IMR-90 (cell line): ENCODE measurements around the gene TUBGCP3. TPM values are rescaled to one million over a fixed set of nuclear protein-coding genes. Genes with fewer than 3 reads are reported as not detected.

Experiments
- ATAC-seq: fragments of 200-7000 bp; cut with Tn5 transposase; 2 replicates; pipeline ENCODE4 v1.9.1; 2020; ENCODE audit warnings: low read depth, mild to moderate bottlenecking, moderate library complexity
- Bru-seq: library from RNA; stranded (reverse); fragments of 400-500 nt; gene quantifications from one replicate; lab custom pipeline; 2021; lab: Mats Ljungman, UMichigan
- BruChase-seq, 2 experiments: library from RNA; stranded (reverse); fragments of 400-500 nt; gene quantifications; one replicate each; lab custom pipeline; 2021; lab: Mats Ljungman, UMichigan
- BruUV-seq: library from RNA; stranded (reverse); fragments of 400-500 nt; replicated peaks from 2 replicates; lab custom pipeline; 2021; lab: Mats Ljungman, UMichigan
- CTCF ChIA-PET: fragments of 300-600 bp; formaldehyde crosslinking; extraction: SDS; loops from one replicate; lab custom pipeline; 2021; ENCODE audit warnings: antibody characterized with exemption; lab: Yijun Ruan, JAX
- POLR2A ChIA-PET: fragments of 300-600 bp; sonication (Branson Sonifier 250); formaldehyde crosslinking; loops from one replicate; lab custom pipeline; 2022; ENCODE audit warnings: antibody characterized with exemption; ENCODE audit not compliant: unreplicated experiment; lab: Charles Lee
- DNase-seq: peaks from one replicate; pipeline ENCODE4 v3.0.0; 2013
- H2AFZ ChIP-seq: replicated peaks from 2 replicates; pipeline ENCODE3; 2013; ENCODE audit warnings: low read length, mild to moderate bottlenecking; ENCODE audit not compliant: poor library complexity
- H2AK5ac ChIP-seq: 2 replicates; pipeline ENCODE4 v1.6.1; 2013; ENCODE audit warnings: low read depth, low read length, inconsistent platforms
- H2AK9ac ChIP-seq: replicated peaks from 2 replicates; pipeline ENCODE3; 2013; ENCODE audit warnings: mild to moderate bottlenecking, low read depth, low read length, moderate library complexity; ENCODE audit not compliant: poor library complexity
- H2BK120ac ChIP-seq: 2 replicates; pipeline ENCODE4 v1.6.1; 2013; ENCODE audit warnings: low read depth, low read length, inconsistent platforms
- H2BK15ac ChIP-seq: 3 replicates; pipeline ENCODE4 v1.6.1; 2013; ENCODE audit warnings: low read depth, low read length, inconsistent platforms
- H2BK20ac ChIP-seq: 2 replicates; pipeline ENCODE4 v1.6.1; 2013; ENCODE audit warnings: low read depth, mild to moderate bottlenecking, inconsistent platforms, low read length, moderate library complexity
- H2BK5ac ChIP-seq: 2 replicates; pipeline ENCODE4 v1.6.1; 2013; ENCODE audit warnings: mild to moderate bottlenecking, low read depth, low read length, inconsistent platforms; ENCODE audit not compliant: poor library complexity, severe bottlenecking
- H3K14ac ChIP-seq: replicated peaks from 2 replicates; pipeline ENCODE4 v1.6.1; 2013; ENCODE audit warnings: low read depth, low read length, inconsistent platforms
- H3K18ac ChIP-seq: 2 replicates; pipeline ENCODE4 v1.6.1; 2013; ENCODE audit warnings: low read depth, low read length, control low read depth
- H3K23ac ChIP-seq: 2 replicates; pipeline ENCODE4 v1.6.1; 2013; ENCODE audit warnings: low read depth, low read length, inconsistent platforms
- H3K27ac ChIP-seq: 2 replicates; pipeline ENCODE4 v1.5.1; 2013; ENCODE audit warnings: mild to moderate bottlenecking, control low read depth, low read length; ENCODE audit not compliant: insufficient read depth
- H3K27me3 ChIP-seq: 2 replicates; pipeline ENCODE4 v1.6.1; 2013; ENCODE audit warnings: low read length; ENCODE audit not compliant: control insufficient read depth, insufficient read depth
- H3K36me3 ChIP-seq: 2 replicates; pipeline ENCODE4 v1.6.1; 2013; ENCODE audit warnings: low read length, mixed read lengths; ENCODE audit not compliant: control insufficient read depth, insufficient read depth
- H3K4ac ChIP-seq: 2 replicates; pipeline ENCODE4 v1.6.1; 2013; ENCODE audit warnings: low read depth, low read length, inconsistent platforms
- H3K4me1 ChIP-seq: 2 replicates; pipeline ENCODE4 v1.6.1; 2013; ENCODE audit warnings: low read length, mixed read lengths; ENCODE audit not compliant: control insufficient read depth, insufficient read depth
- H3K4me2 ChIP-seq: 2 replicates; pipeline ENCODE4 v1.6.1; 2013; ENCODE audit warnings: low read depth, mild to moderate bottlenecking, control low read depth, low read length, moderate library complexity
- H3K4me3 ChIP-seq: 2 replicates; pipeline ENCODE4 v1.5.1; 2013; ENCODE audit warnings: low read depth, mild to moderate bottlenecking, control low read depth, low read length, moderate library complexity; ENCODE audit not compliant: insufficient read depth
- H3K56ac ChIP-seq: 2 replicates; pipeline ENCODE4 v1.6.1; 2013; ENCODE audit warnings: low read length, inconsistent platforms; ENCODE audit not compliant: insufficient read depth; ENCODE audit errors: extremely low read depth
- H3K79me1 ChIP-seq, 2 experiments: 2 replicates each; pipeline ENCODE4 v1.6.1; 2013; ENCODE audit warnings: low read length in 2 of 2, inconsistent platforms in 1 of 2, low read depth in 1 of 2
- H3K9ac ChIP-seq: 2 replicates; pipeline ENCODE4 v1.6.1; 2013; ENCODE audit warnings: low read depth, low read length, control low read depth
- H3K9me1 ChIP-seq: 2 replicates; pipeline ENCODE4 v1.6.1; 2013; ENCODE audit warnings: low read length, inconsistent platforms; ENCODE audit not compliant: insufficient read depth
- H3K9me3 ChIP-seq: 2 replicates; pipeline ENCODE4 v1.6.1; 2013; ENCODE audit warnings: low read length; ENCODE audit not compliant: control insufficient read depth, insufficient read depth
- H4K20me1 ChIP-seq: 2 replicates; pipeline ENCODE4 v1.6.1; 2013; ENCODE audit warnings: low read length, inconsistent platforms; ENCODE audit not compliant: insufficient read depth
- H4K5ac ChIP-seq: 2 replicates; pipeline ENCODE4 v1.6.1; 2013; ENCODE audit warnings: mild to moderate bottlenecking, low read depth, low read length, control low read depth
- H4K8ac ChIP-seq, 2 experiments: 2 replicates each; pipeline ENCODE4 v1.6.1; 2013; ENCODE audit warnings: low read depth in 2 of 2, low read length in 2 of 2, control low read depth in 1 of 2, inconsistent platforms in 1 of 2
- H4K91ac ChIP-seq: 2 replicates; pipeline ENCODE4 v1.6.1; 2013; ENCODE audit warnings: low read depth, low read length, inconsistent platforms; ENCODE audit not compliant: insufficient read depth
- BHLHE40 ChIP-seq: fragments of 150-350 bp; IDR thresholded peaks from 2 replicates; pipeline ENCODE4 v1.6.1; 2016; ENCODE audit warnings: mild to moderate bottlenecking, low read depth, low read length
- CEBPB ChIP-seq: IDR thresholded peaks from 2 replicates; pipeline ENCODE4 v1.6.1; 2012; ENCODE audit warnings: low read depth, low read length, improper control_type of control experiment
- CHD1 ChIP-seq: IDR thresholded peaks from 2 replicates; pipeline ENCODE4 v1.6.1; 2012; ENCODE audit warnings: low read depth, low read length, improper control_type of control experiment
- MAFK ChIP-seq: IDR thresholded peaks from 2 replicates; pipeline ENCODE4 v1.6.1; 2012; ENCODE audit warnings: low read depth, low read length, improper control_type of control experiment
- NFE2L2 ChIP-seq: fragments of 150-350 bp; IDR thresholded peaks from 2 replicates; pipeline ENCODE4 v1.6.1; 2016; ENCODE audit warnings: low read depth, mild to moderate bottlenecking, low read length
- POLR2A ChIP-seq: IDR thresholded peaks from 2 replicates; pipeline ENCODE4 v1.6.1; 2012; ENCODE audit warnings: mild to moderate bottlenecking, low read depth, low read length
- RCOR1 ChIP-seq: IDR thresholded peaks from 2 replicates; pipeline ENCODE4 v1.6.1; 2012; ENCODE audit warnings: mild to moderate bottlenecking, low read length, improper control_type of control experiment; ENCODE audit not compliant: insufficient replicate concordance
- SMC3 ChIP-seq: fragments of 150-350 bp; IDR thresholded peaks from 2 replicates; pipeline ENCODE4 v1.6.1; 2016; ENCODE audit warnings: low read depth, mild to moderate bottlenecking, antibody characterized with exemption, low read length, moderate library complexity
- WGBS, 2 experiments: methylation state at CpG; one replicate each; pipeline versions ENCODE4 v1.1.5 to v1.1.7; 2013; ENCODE audit warnings: missing lambda C conversion rate in 2 of 2; ENCODE audit not compliant: insufficient read length in 1 of 2; ENCODE audit errors: extremely low coverage in 2 of 2; 5-methylcytosine and 5-hydroxymethylcytosine counted together
- dilution Hi-C: fragments of 300-500 bp; cut with HindIII; formaldehyde crosslinking; loops from one replicate; pipeline ENCODE4 v1.14.3; 2018; ENCODE audit warnings: low sequenced_read_pairs; ENCODE audit not compliant: unreplicated experiment
- in situ Hi-C: fragments of 300-500 bp; cut with MboI; formaldehyde crosslinking; loops from 3 replicates; pipeline ENCODE4 v1.14.3; 2019; ENCODE audit warnings: low sequenced_read_pairs, inconsistent platforms, mixed read lengths
- intact Hi-C: fragments of 100-400 bp; cut with micrococcal nuclease; formaldehyde crosslinking; loops from 2 replicates; pipeline ENCODE4 v1.10.0; 2022
- long read RNA-seq: library from polyadenylated mRNA; unstranded; transcript quantifications from one replicate; pipeline ENCODE4 v2.0.0, GENCODE V29; 2021; ENCODE audit not compliant: unreplicated experiment
- polyA plus RNA-seq, 3 experiments: library from polyadenylated mRNA; depleted of rRNA; stranded (reverse); fragments of >200 nt; gene quantifications; 2 replicates each; pipeline ENCODE4 v1.2.3, GENCODE V29; 2012; ENCODE audit warnings: low replicate concordance in 1 of 3
- total RNA-seq: library from RNA; depleted of rRNA; stranded (reverse); fragments of >200 nt; gene quantifications from 2 replicates; pipeline ENCODE4 v1.2.3, GENCODE V29; 2012; rRNA removed
- TF ChIP-seq, protein P1 (sequence below): fragments of 150-350 bp; IDR thresholded peaks from 2 replicates; pipeline ENCODE4 v1.6.1; 2017; ENCODE audit warnings: mild to moderate bottlenecking, antibody characterized with exemption, low read length, low read depth
- TF ChIP-seq, protein P2 (sequence below): fragments of 150-350 bp; IDR thresholded peaks from 2 replicates; pipeline ENCODE4 v1.6.1; 2016; ENCODE audit warnings: low read depth, mild to moderate bottlenecking, low read length, moderate library complexity, borderline replicate concordance

TUBGCP3 gene, protein sequence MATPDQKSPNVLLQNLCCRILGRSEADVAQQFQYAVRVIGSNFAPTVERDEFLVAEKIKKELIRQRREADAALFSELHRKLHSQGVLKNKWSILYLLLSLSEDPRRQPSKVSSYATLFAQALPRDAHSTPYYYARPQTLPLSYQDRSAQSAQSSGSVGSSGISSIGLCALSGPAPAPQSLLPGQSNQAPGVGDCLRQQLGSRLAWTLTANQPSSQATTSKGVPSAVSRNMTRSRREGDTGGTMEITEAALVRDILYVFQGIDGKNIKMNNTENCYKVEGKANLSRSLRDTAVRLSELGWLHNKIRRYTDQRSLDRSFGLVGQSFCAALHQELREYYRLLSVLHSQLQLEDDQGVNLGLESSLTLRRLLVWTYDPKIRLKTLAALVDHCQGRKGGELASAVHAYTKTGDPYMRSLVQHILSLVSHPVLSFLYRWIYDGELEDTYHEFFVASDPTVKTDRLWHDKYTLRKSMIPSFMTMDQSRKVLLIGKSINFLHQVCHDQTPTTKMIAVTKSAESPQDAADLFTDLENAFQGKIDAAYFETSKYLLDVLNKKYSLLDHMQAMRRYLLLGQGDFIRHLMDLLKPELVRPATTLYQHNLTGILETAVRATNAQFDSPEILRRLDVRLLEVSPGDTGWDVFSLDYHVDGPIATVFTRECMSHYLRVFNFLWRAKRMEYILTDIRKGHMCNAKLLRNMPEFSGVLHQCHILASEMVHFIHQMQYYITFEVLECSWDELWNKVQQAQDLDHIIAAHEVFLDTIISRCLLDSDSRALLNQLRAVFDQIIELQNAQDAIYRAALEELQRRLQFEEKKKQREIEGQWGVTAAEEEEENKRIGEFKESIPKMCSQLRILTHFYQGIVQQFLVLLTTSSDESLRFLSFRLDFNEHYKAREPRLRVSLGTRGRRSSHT
- 14.7 and 16.0 TPM in 2 replicates for total RNA-seq
- 13.8 and 17.8 TPM in 2 replicates for polyA plus RNA-seq (2012; rRNA removed)
- 7.9 and 10.0 TPM in 2 replicates for polyA plus RNA-seq (2012; cell fraction: cytosol; rRNA removed)
- polyA plus RNA-seq (2012; cell fraction: nucleus; rRNA removed; ENCODE audit: low replicate concordance): 23.0 and 28.1 TPM in 2 replicates
- Bru-seq, nascent RNA: percentile 75 among the genes with signal in this experiment
- percentile 67 among the genes with signal in this experiment for BruChase-seq, experiment 1, labeled RNA remaining after a 6-hour chase
- BruChase-seq, experiment 2, labeled RNA remaining after a 2-hour chase: percentile 75 among the genes with signal in this experiment
- long read RNA-seq, transcript TUBGCP3-201 (22 exons, 3,899 nt): major isoform, 20 of 28 reads
- long read RNA-seq, partial matches to known transcripts: 3 of 28 reads
- long read RNA-seq, other reads (novel, unspliced or antisense): 4 of 28 reads

DNA sequence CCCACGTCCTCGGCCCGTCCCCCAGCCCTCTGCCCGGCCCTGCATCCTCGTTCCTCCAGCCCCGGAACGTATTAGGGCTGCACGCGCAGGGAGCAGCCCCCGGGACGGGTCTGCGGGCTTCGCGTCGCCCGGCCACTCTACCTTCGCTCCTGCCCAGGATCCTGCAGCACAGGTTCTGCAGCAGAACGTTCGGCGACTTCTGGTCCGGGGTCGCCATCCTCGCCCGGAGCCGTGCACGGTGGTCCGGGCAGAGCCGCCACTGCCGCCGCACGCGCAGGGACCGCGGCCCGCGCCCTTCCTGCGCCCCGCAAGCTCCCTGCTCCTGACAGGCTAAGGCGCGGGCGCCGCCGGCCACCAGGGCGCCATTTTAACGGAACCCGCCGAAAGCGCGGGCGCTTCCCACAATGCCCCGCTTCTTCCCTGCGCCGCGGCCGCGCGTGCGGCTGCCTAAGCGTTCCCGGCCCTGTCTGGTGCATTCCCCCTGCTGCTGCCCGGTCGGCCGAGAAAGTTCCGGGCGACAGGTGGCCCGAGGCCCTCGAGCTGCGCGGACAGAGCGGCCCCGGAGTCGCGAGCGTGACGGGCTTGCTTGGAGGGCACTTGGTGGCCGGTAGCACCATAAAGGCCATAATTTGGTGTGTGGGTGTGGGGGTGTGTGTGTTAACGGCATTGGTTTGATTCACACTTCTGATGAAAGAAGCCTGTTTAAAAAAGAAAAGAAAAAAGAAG is at the start of gene TUBGCP3:
Gene TUBGCP3 (minus strand): TSS at position 390 of the 726 bp plus-strand sequence. CDS start 173 bp downstream, at position 217.
- dilution Hi-C loops: no loop called here
- TF ChIP-seq CHD1 (no peak), RCOR1 (peak; percentile 92), MAFK (no peak), POLR2A (peak; percentile 51; the same call in 1 of the 2 replicates), BHLHE40 (peak; percentile 72), CEBPB (no peak), NFE2L2 (no peak), SMC3 (no peak)
- TF ChIP-seq, protein P1, sequence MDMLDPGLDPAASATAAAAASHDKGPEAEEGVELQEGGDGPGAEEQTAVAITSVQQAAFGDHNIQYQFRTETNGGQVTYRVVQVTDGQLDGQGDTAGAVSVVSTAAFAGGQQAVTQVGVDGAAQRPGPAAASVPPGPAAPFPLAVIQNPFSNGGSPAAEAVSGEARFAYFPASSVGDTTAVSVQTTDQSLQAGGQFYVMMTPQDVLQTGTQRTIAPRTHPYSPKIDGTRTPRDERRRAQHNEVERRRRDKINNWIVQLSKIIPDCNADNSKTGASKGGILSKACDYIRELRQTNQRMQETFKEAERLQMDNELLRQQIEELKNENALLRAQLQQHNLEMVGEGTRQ: no peak
- TF ChIP-seq, protein P2, sequence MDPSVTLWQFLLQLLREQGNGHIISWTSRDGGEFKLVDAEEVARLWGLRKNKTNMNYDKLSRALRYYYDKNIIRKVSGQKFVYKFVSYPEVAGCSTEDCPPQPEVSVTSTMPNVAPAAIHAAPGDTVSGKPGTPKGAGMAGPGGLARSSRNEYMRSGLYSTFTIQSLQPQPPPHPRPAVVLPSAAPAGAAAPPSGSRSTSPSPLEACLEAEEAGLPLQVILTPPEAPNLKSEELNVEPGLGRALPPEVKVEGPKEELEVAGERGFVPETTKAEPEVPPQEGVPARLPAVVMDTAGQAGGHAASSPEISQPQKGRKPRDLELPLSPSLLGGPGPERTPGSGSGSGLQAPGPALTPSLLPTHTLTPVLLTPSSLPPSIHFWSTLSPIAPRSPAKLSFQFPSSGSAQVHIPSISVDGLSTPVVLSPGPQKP: no peak

More for the DNA sequence above, at the start of gene TUBGCP3:
- no peak within 1 kb of the TSS for H2BK15ac ChIP-seq
- DNase-seq (peak; percentile 78), ATAC-seq (peak; percentile 90)
- no peaks in the 10 kb centered on the region for H4K20me1 ChIP-seq
- H3K4me3 ChIP-seq: peak within 1 kb of the TSS; percentile 83
- H2BK120ac ChIP-seq: peak within 1 kb of the TSS; percentile 61
- peak within 1 kb of the TSS; percentile 78 for H3K23ac ChIP-seq
- H2BK5ac ChIP-seq: peak within 1 kb of the TSS; percentile 88
- BruUV-seq: no TSS peak
- peak within 1 kb of the TSS; percentile 92 for H4K5ac ChIP-seq
- POLR2A ChIA-PET: interaction anchor here (0.5 kb wide), 1 partner anchor 272 kb away, joined by 16 read pairs; no protein-coding TSS in a partner anchor
- peak within 1 kb of the TSS; percentile 74 for H3K9ac ChIP-seq
- peak within 1 kb of the TSS; percentile 75 for H2AK5ac ChIP-seq
- H3K9me1 ChIP-seq: peaks cover 7% of the 10 kb centered on the region; the same call in 1 of the 2 replicates
- H3K9me3 ChIP-seq: no peaks in the 10 kb centered on the region
- 0 out of 2 replicates have a peak, but pooled peaks cover 3% of the 10 kb centered on the region for H3K4me1 ChIP-seq
- H3K56ac ChIP-seq: peak within 1 kb of the TSS; percentile 78
- H3K14ac ChIP-seq: peak within 1 kb of the TSS; percentile 86
- H3K36me3 ChIP-seq: no peaks in the 10 kb centered on the region
- H4K91ac ChIP-seq: peak within 1 kb of the TSS; percentile 81
- intact Hi-C loops: no loop called here
- H2AFZ ChIP-seq: peak within 1 kb of the TSS; percentile 99
- in situ Hi-C loops: no loop called here
- peak within 1 kb of the TSS; percentile 83 for H3K4me2 ChIP-seq
- peak within 1 kb of the TSS; percentile 54 for H3K18ac ChIP-seq
- H2AK9ac ChIP-seq: peak within 1 kb of the TSS; percentile 100
- H3K27me3 ChIP-seq: no peaks in the 10 kb centered on the region
- peak within 1 kb of the TSS; percentile 90 for H3K27ac ChIP-seq
- H2BK20ac ChIP-seq: no peak within 1 kb of the TSS
- peak within 1 kb of the TSS; percentile 93 for H3K4ac ChIP-seq
- H3K79me1 ChIP-seq: peaks cover 15 to 34% of the 10 kb centered on the region in 2 experiments
- CTCF ChIA-PET: no interaction called here
- peak within 1 kb of the TSS; percentile 97 to 99 for H4K8ac ChIP-seq
- 0% methylated on average over 34 of the region's 77 CpGs; no CpG with 5 or more reads in 1 of the 2 experiments for WGBS, 2 experiments
